Mesendoderm (in vitro differentiated cells): Measurements from ENCODE around the gene MAGEA2B.
"Not testable (repeated sequence)": the region's sequence is repeated elsewhere in the genome, so short reads cannot be mapped to it uniquely, and the experiment has no call there.

ENCODE experiments used
- DNase-seq: peaks from one replicate; pipeline ENCODE4 v3.0.0; 2013
- H2AK5ac ChIP-seq: 2 replicates; pipeline ENCODE4 v1.6.1; 2013; ENCODE audit warnings: low read length, inconsistent platforms
- H2BK120ac ChIP-seq: 2 replicates; pipeline ENCODE4 v1.6.1; 2013; ENCODE audit warnings: low read depth, mild to moderate bottlenecking, low read length, moderate library complexity, mixed read lengths
- H2BK15ac ChIP-seq: replicated peaks from 2 replicates; pipeline ENCODE4 v1.6.1; 2013; ENCODE audit warnings: low read depth, mild to moderate bottlenecking, moderate library complexity
- H2BK5ac ChIP-seq: 2 replicates; pipeline ENCODE4 v1.6.1; 2013; ENCODE audit warnings: low read length, inconsistent platforms
- H3K18ac ChIP-seq: 2 replicates; pipeline ENCODE4 v1.6.1; 2013; ENCODE audit warnings: mild to moderate bottlenecking, low read length, mixed read lengths
- H3K23ac ChIP-seq: one replicate; pipeline ENCODE4 v1.6.1; 2013; ENCODE audit warnings: low read length
- H3K27ac ChIP-seq: 2 replicates; pipeline ENCODE4 v1.5.1; 2013; ENCODE audit warnings: low read depth, mild to moderate bottlenecking, inconsistent platforms, low read length, moderate library complexity
- H3K27me3 ChIP-seq: 2 replicates; pipeline ENCODE4 v1.6.1; 2013; ENCODE audit warnings: low read length, control low read depth, mild to moderate bottlenecking, inconsistent platforms; ENCODE audit not compliant: insufficient read depth, poor library complexity
- H3K36me3 ChIP-seq: 2 replicates; pipeline ENCODE4 v1.6.1; 2013; ENCODE audit warnings: low read length, inconsistent platforms; ENCODE audit not compliant: control insufficient read depth, insufficient read depth
- H3K4ac ChIP-seq: one replicate; pipeline ENCODE4 v1.6.1; 2013; ENCODE audit warnings: low read depth, mild to moderate bottlenecking, low read length, moderate library complexity
- H3K4me1 ChIP-seq: 2 replicates; pipeline ENCODE4 v1.6.1; 2013; ENCODE audit warnings: low read depth, low read length, inconsistent platforms; ENCODE audit not compliant: control insufficient read depth
- H3K4me2 ChIP-seq: 2 replicates; pipeline ENCODE4 v1.6.1; 2013; ENCODE audit warnings: low read length
- H3K4me3 ChIP-seq: 2 replicates; pipeline ENCODE4 v1.5.1; 2013; ENCODE audit warnings: mild to moderate bottlenecking, low read length
- H3K56ac ChIP-seq: one replicate; pipeline ENCODE4 v1.6.1; 2013; ENCODE audit warnings: low read length
- H3K79me1 ChIP-seq: 2 replicates; pipeline ENCODE4 v1.6.1; 2013; ENCODE audit warnings: low read length, inconsistent platforms
- H3K79me2 ChIP-seq: 2 replicates; pipeline ENCODE4 v1.6.1; 2013; ENCODE audit warnings: mild to moderate bottlenecking, low read length; ENCODE audit not compliant: control insufficient read depth, insufficient read depth
- H3K9ac ChIP-seq: 2 replicates; pipeline ENCODE4 v1.6.1; 2013; ENCODE audit warnings: low read length, inconsistent platforms
- H4K5ac ChIP-seq: one replicate; pipeline ENCODE4 v1.6.1; 2013; ENCODE audit warnings: low read length
- H4K8ac ChIP-seq: one replicate; pipeline ENCODE4 v1.6.1; 2013; ENCODE audit warnings: low read depth, mild to moderate bottlenecking, control low read depth, low read length, moderate library complexity
- WGBS: extraction: QIAGEN DNeasy Blood & Tissue Kit; methylation state at CpG from one replicate; pipeline ENCODE4 v1.1.7; 2013; ENCODE audit warnings: low lambda C conversion rate, missing lambda C conversion rate; ENCODE audit not compliant: insufficient coverage; ENCODE audit errors: extremely low coverage; 5-methylcytosine and 5-hydroxymethylcytosine counted together

Gene MAGEA2B

GRCh38 chrX:152700390-152700789 lies 14.0 kb upstream of the MAGEA2B start:
- H3K79me2 ChIP-seq, DNase-seq, H2AK5ac ChIP-seq, H2BK5ac ChIP-seq, H3K27me3 ChIP-seq, H3K23ac ChIP-seq, H3K4me2 ChIP-seq, H4K5ac ChIP-seq, H4K8ac ChIP-seq, H3K27ac ChIP-seq, H3K79me1 ChIP-seq, H3K36me3 ChIP-seq, H3K4me3 ChIP-seq, H3K56ac ChIP-seq, H3K18ac ChIP-seq, H3K9ac ChIP-seq, H2BK15ac ChIP-seq, H3K4me1 ChIP-seq, H2BK120ac ChIP-seq, H3K4ac ChIP-seq: not testable (repeated sequence)
- no CpG with 5 or more reads among the region's 5 CpGs for WGBS

DNA sequence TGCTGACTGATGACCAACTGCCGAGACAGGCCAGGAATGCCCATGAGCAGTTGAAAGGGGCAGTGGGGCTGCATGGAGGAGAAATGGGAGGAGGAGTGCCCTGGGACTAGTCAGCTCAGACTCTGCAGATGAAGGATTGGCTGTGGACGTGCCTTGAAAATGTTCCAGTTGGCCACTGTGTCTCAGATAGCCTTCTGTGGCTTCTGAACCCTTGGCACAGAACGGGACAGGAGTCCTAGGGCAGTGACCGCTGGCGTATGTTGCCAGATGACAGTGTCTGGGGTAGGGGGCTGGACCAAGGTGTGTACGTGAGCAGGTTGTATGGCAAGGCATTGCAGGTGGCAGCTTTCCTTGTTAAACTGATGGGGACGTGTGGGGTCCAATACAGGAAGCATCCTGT lies 7.9 kb upstream of the MAGEA2B start:
- WGBS: no CpG with 5 or more reads among the region's 7 CpGs
- H3K4me2 ChIP-seq, H3K27ac ChIP-seq, H4K8ac ChIP-seq, H3K9ac ChIP-seq, H4K5ac ChIP-seq, H3K36me3 ChIP-seq, H3K79me2 ChIP-seq, H3K56ac ChIP-seq, H3K18ac ChIP-seq, DNase-seq, H2BK15ac ChIP-seq, H2BK120ac ChIP-seq, H3K4ac ChIP-seq, H3K27me3 ChIP-seq, H3K79me1 ChIP-seq, H3K4me1 ChIP-seq, H2AK5ac ChIP-seq, H2BK5ac ChIP-seq, H3K4me3 ChIP-seq, H3K23ac ChIP-seq: not testable (repeated sequence)

GRCh38 chrX:152709173-152709572 lies 5.3 kb upstream of the MAGEA2B start, which contains the start of gene CSAG2:
Gene CSAG2 (minus strand): TSS chrX:152709273. CDS start chrX:152709112, 161 bp downstream.
- not testable (repeated sequence) for H3K9ac ChIP-seq, H2BK5ac ChIP-seq, H3K27ac ChIP-seq, H3K56ac ChIP-seq, H2AK5ac ChIP-seq, H4K8ac ChIP-seq, H3K79me2 ChIP-seq, H3K36me3 ChIP-seq, H2BK120ac ChIP-seq, H3K27me3 ChIP-seq, H3K79me1 ChIP-seq, H3K23ac ChIP-seq, H3K4me3 ChIP-seq, H2BK15ac ChIP-seq, H3K4ac ChIP-seq, H3K18ac ChIP-seq, DNase-seq, H4K5ac ChIP-seq, H3K4me1 ChIP-seq, H3K4me2 ChIP-seq
- WGBS: no CpG with 5 or more reads among the region's 2 CpGs

DNA sequence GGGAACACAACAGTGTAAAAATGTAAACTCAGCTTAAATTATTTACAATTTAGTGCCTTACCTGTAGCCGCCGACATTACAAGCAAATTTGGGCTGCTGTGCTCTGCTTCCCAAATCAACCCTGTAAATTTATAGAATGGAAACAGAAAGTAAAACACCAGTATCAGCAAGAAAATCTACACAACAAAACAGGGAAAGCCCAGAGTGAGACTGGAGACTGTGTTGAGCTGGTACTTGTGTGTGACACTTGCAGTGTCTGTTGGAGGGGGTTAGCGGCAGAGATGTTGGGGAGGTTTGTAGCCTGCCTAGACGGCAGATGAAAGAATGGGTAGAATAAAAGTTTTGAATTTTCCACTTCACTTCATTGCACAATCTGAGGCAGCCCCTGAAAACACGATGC lies 1.2 kb upstream of the MAGEA2B start:
- H2BK5ac ChIP-seq, H2BK120ac ChIP-seq, H3K18ac ChIP-seq, H2BK15ac ChIP-seq, H3K79me1 ChIP-seq, DNase-seq, H3K36me3 ChIP-seq, H4K8ac ChIP-seq, H3K4ac ChIP-seq, H3K4me3 ChIP-seq, H3K23ac ChIP-seq, H3K27me3 ChIP-seq, H3K4me1 ChIP-seq, H3K79me2 ChIP-seq, H3K27ac ChIP-seq, H3K9ac ChIP-seq, H4K5ac ChIP-seq, H3K56ac ChIP-seq, H3K4me2 ChIP-seq, H2AK5ac ChIP-seq: not testable (repeated sequence)
- WGBS: no CpG with 5 or more reads among the region's 5 CpGs

GRCh38 chrX:152725409-152725808 lies 11.0 kb downstream of the MAGEA2B start:
- H3K4ac ChIP-seq: no peak overlapping the region
- no peaks in the 10 kb centered on the region for H3K27me3 ChIP-seq
- no peak overlapping the region for H3K4me3 ChIP-seq
- no peaks in the 10 kb centered on the region for H3K36me3 ChIP-seq
- DNase-seq: no peak
- no peak overlapping the region for H3K56ac ChIP-seq
- no peak overlapping the region for H3K27ac ChIP-seq
- no peak overlapping the region for H3K23ac ChIP-seq
- no peaks in the 10 kb centered on the region for H3K4me1 ChIP-seq
- no peak overlapping the region for H3K9ac ChIP-seq
- WGBS: no CpG with 5 or more reads among the region's 7 CpGs
- no peak overlapping the region for H3K4me2 ChIP-seq
- no peak overlapping the region for H2BK5ac ChIP-seq
- no peak overlapping the region for H3K18ac ChIP-seq
- no peak overlapping the region for H2BK120ac ChIP-seq
- H4K5ac ChIP-seq: no peak overlapping the region
- no peak overlapping the region for H2BK15ac ChIP-seq
- no peak overlapping the region for H4K8ac ChIP-seq
- no peak overlapping the region for H2AK5ac ChIP-seq
- no peaks in the 10 kb centered on the region for H3K79me2 ChIP-seq
- no peaks in the 10 kb centered on the region for H3K79me1 ChIP-seq

- Histone ChIP-seq H3K4ac (no peak within 1 kb of the TSS), H2BK5ac (no peak within 1 kb of the TSS), H3K4me1 (no peaks in the 10 kb centered on the region), H2BK120ac (no peak within 1 kb of the TSS), H3K79me1 (no peaks in the 10 kb centered on the region), H3K27ac (no peak within 1 kb of the TSS), H3K9ac (no peak within 1 kb of the TSS), H3K79me2 (no peaks in the 10 kb centered on the region), H3K27me3 (no peaks in the 10 kb centered on the region), H3K56ac (no peak within 1 kb of the TSS), H4K8ac (no peak within 1 kb of the TSS), H4K5ac (no peak within 1 kb of the TSS), H2BK15ac (no peak within 1 kb of the TSS), H3K4me2 (no peak within 1 kb of the TSS), H3K36me3 (no peaks in the 10 kb centered on the region), H3K4me3 (no peak within 1 kb of the TSS), H3K18ac (no peak within 1 kb of the TSS), H3K23ac (no peak within 1 kb of the TSS), H2AK5ac (no peak within 1 kb of the TSS)
- WGBS: no CpG with 5 or more reads among the region's 21 CpGs
- DNase-seq: no peak
Measured at GRCh38 chrX:152733261-152733975, 19.0 kb downstream of the MAGEA2B start, which contains the start of the genes CSAG1 and MAGEA12. Gene CSAG1 (minus strand): TSS chrX:152733721. CDS start chrX:152732460, 1,261 bp downstream. Gene MAGEA12 (plus strand): TSS chrX:152733757. CDS start chrX:152736162, 2,405 bp downstream.
